Vagina (tissue), 2 donors: ENCODE results near the gene SMIM30. TPM values are rescaled to one million over a fixed set of nuclear protein-coding genes. Genes with fewer than 3 reads are reported as not detected.

ENCODE experiments used
- DNase-seq, 2 donors: peaks; one replicate each; pipeline ENCODE4 v3.0.0-alpha.2; 2017; ENCODE audit errors: extremely low spot score in 2 of 2
- H3K27ac ChIP-seq: fragments of 200-600 bp; sonication (generic); one replicate; pipeline ENCODE4 v1.5.1; 2019
- H3K27me3 ChIP-seq: fragments of 200-600 bp; sonication (generic); one replicate; pipeline ENCODE4 v1.5.1; 2019
- H3K36me3 ChIP-seq, 2 donors: fragments of 200-600 bp; sonication (generic); one replicate each; pipeline ENCODE4 v1.5.1; 2017 to 2019
- H3K4me1 ChIP-seq: fragments of 200-600 bp; sonication (generic); one replicate; pipeline ENCODE4 v1.5.1; 2019
- H3K4me3 ChIP-seq, 2 donors: fragments of 200-600 bp; sonication (generic); 1 replicate in 1 of 2; 2 replicates in 1 of 2; pipeline ENCODE4 v1.5.1; 2016 to 2019
- H3K9me3 ChIP-seq: fragments of 200-600 bp; sonication (generic); one replicate; pipeline ENCODE4 v1.5.1; 2019
- CTCF ChIP-seq, 3 experiments: fragments of 450-650 bp in 2 of 3; fragments of 200-600 bp in 1 of 3; sonication (generic) in 1 of 3; IDR thresholded peaks; one replicate each; pipeline ENCODE4 v1.5.1; 2017 to 2019; ENCODE audit warnings: antibody characterized with exemption in 3 of 3, mild to moderate bottlenecking in 2 of 3, moderate library complexity in 2 of 3
- POLR2A ChIP-seq, 2 donors: fragments of 450-650 bp; IDR thresholded peaks; one replicate each; pipeline ENCODE4 v1.6.1; 2017; ENCODE audit warnings: antibody characterized with exemption in 2 of 2, mild to moderate bottlenecking in 2 of 2, moderate library complexity in 2 of 2
- POLR2AphosphoS5 ChIP-seq, 2 donors: sonication (generic); formaldehyde crosslinking; IDR thresholded peaks; one replicate each; pipeline ENCODE4 v1.9.0; 2017; ENCODE audit warnings: antibody characterized with exemption in 2 of 2, mild to moderate bottlenecking in 2 of 2, low read depth in 1 of 2; ENCODE audit not compliant: insufficient read depth in 1 of 2
- intact Hi-C: fragments of 100-400 bp; cut with DNase I; formaldehyde crosslinking; loops from one replicate; pipeline ENCODE4 v1.15.1; 2023
- total RNA-seq: library from RNA; depleted of rRNA; stranded (reverse); fragments of >200 nt; gene quantifications from one replicate; pipeline ENCODE4 v1.2.3, GENCODE V29; 2016

SMIM30 gene
- total RNA-seq, 1 donor from 2014 or later: 15.7 TPM

GRCh38 chr7:113140956-113141355 lies 22.6 kb upstream of the SMIM30 start:
- TF ChIP-seq POLR2A (IDR thresholded peaks at IDR 0.05) (no peak), CTCF (IDR thresholded peaks at IDR 0.05) (no peak), POLR2AphosphoS5 (IDR thresholded peaks at IDR 0.05; ENCODE audit: insufficient read depth in 1 of 2, low read depth in 1 of 2) (no peak)
- Histone ChIP-seq H3K4me3 (no peak overlapping the region), H3K36me3 (no peaks in the 10 kb centered on the region), H3K9me3 (no peaks in the 10 kb centered on the region), H3K27ac (no peak overlapping the region), H3K4me1 (no peaks in the 10 kb centered on the region), H3K27me3 (no peaks in the 10 kb centered on the region)
- no peak for DNase-seq
- intact Hi-C loops: no loop called here

GRCh38 chr7:113137241-113137640 lies 18.9 kb upstream of the SMIM30 start:
- no peak for DNase-seq
- no peaks in the 10 kb centered on the region for H3K9me3 ChIP-seq
- H3K27ac ChIP-seq: no peak overlapping the region
- H3K4me1 ChIP-seq: no peaks in the 10 kb centered on the region
- no peaks in the 10 kb centered on the region for H3K36me3 ChIP-seq
- H3K4me3 ChIP-seq: no peak overlapping the region
- TF ChIP-seq CTCF (IDR thresholded peaks at IDR 0.05): no peak
- no peak for TF ChIP-seq POLR2AphosphoS5 (IDR thresholded peaks at IDR 0.05; ENCODE audit: insufficient read depth in 1 of 2, low read depth in 1 of 2)
- no peak for TF ChIP-seq POLR2A (IDR thresholded peaks at IDR 0.05)
- intact Hi-C loops: no loop called here
- H3K27me3 ChIP-seq: no peaks in the 10 kb centered on the region

GRCh38 chr7:113134025-113134424 lies 15.7 kb upstream of the SMIM30 start:
- H3K36me3 ChIP-seq: no peaks in the 10 kb centered on the region
- H3K9me3 ChIP-seq: no peaks in the 10 kb centered on the region
- H3K27me3 ChIP-seq: no peaks in the 10 kb centered on the region
- H3K4me1 ChIP-seq: no peaks in the 10 kb centered on the region
- DNase-seq: no peak
- no peak overlapping the region for H3K27ac ChIP-seq
- intact Hi-C loops: no loop called here
- TF ChIP-seq POLR2A (IDR thresholded peaks at IDR 0.05) (no peak), CTCF (IDR thresholded peaks at IDR 0.05) (no peak), POLR2AphosphoS5 (IDR thresholded peaks at IDR 0.05; ENCODE audit: insufficient read depth in 1 of 2, low read depth in 1 of 2) (no peak)
- no peak overlapping the region for H3K4me3 ChIP-seq

GRCh38 chr7:113131367-113131766 lies 13.0 kb upstream of the SMIM30 start:
- intact Hi-C loops: no loop called here
- Histone ChIP-seq H3K27me3 (no peaks in the 10 kb centered on the region), H3K9me3 (no peaks in the 10 kb centered on the region), H3K4me1 (no peaks in the 10 kb centered on the region), H3K4me3 (no peak overlapping the region), H3K36me3 (no peaks in the 10 kb centered on the region), H3K27ac (no peak overlapping the region)
- no peak for DNase-seq
- TF ChIP-seq CTCF (IDR thresholded peaks at IDR 0.05) (no peak), POLR2AphosphoS5 (IDR thresholded peaks at IDR 0.05; ENCODE audit: insufficient read depth in 1 of 2, low read depth in 1 of 2) (no peak), POLR2A (IDR thresholded peaks at IDR 0.05) (no peak)

GRCh38 chr7:113128031-113128430 lies 9.7 kb upstream of the SMIM30 start:
- DNase-seq: no peak
- Histone ChIP-seq H3K36me3 (no peaks in the 10 kb centered on the region), H3K4me3 (no peak overlapping the region), H3K27me3 (no peaks in the 10 kb centered on the region), H3K9me3 (no peaks in the 10 kb centered on the region), H3K4me1 (no peaks in the 10 kb centered on the region), H3K27ac (no peak overlapping the region)
- intact Hi-C loops: no loop called here
- TF ChIP-seq POLR2A (IDR thresholded peaks at IDR 0.05) (no peak), POLR2AphosphoS5 (IDR thresholded peaks at IDR 0.05; ENCODE audit: insufficient read depth in 1 of 2, low read depth in 1 of 2) (no peak), CTCF (IDR thresholded peaks at IDR 0.05) (no peak)
